Measurements from ENCODE around the gene PDCD1LG2. TPM values are rescaled to one million over a fixed set of nuclear protein-coding genes. Genes with fewer than 3 reads are reported as not detected.

PDCD1LG2 gene
- total RNA-seq, 4 donors from 2014 or later, result 3.4 to 8.8 (median 5.5) TPM

GRCh38 chr9:5575000-5575399, 64.7 kb downstream of the PDCD1LG2 start:
- TF ChIP-seq CTCF (IDR thresholded peaks at IDR 0.05; ENCODE audit: low read depth), result no peak

GRCh38 chr9:5577225-5577624, 66.9 kb downstream of the PDCD1LG2 start:
- TF ChIP-seq CTCF (IDR thresholded peaks at IDR 0.05; ENCODE audit: low read depth), result no peak

- TF ChIP-seq CTCF (IDR thresholded peaks at IDR 0.05; ENCODE audit: low read depth), result no peak
Measured at GRCh38 chr9:5578018-5578697, 67.8 kb downstream of the PDCD1LG2 start.

GRCh38 chr9:5578698-5579085, 68.4 kb downstream of the PDCD1LG2 start:
- TF ChIP-seq CTCF (IDR thresholded peaks at IDR 0.05; ENCODE audit: low read depth), result no peak

GRCh38 chr9:5579881-5580280, 69.5 kb downstream of the PDCD1LG2 start:
- no peak for TF ChIP-seq CTCF (IDR thresholded peaks at IDR 0.05; ENCODE audit: low read depth)

- no peak for TF ChIP-seq CTCF (IDR thresholded peaks at IDR 0.05; ENCODE audit: low read depth)
Measured at GRCh38 chr9:5580650-5581049, 70.3 kb downstream of the PDCD1LG2 start.

GRCh38 chr9:5582835-5583195, 72.5 kb downstream of the PDCD1LG2 start:
- TF ChIP-seq CTCF (IDR thresholded peaks at IDR 0.05; ENCODE audit: low read depth), result no peak
